SK-N-SH treated with all-trans-retinoic acid at 6 μM for 48 hours (cell line): ENCODE data around the gene PRR7.

Experiments used
- SNAI2 ChIP-seq: fragments of 250-450 bp; sonication (Bioruptor Pico); IDR thresholded peaks from 2 replicates; pipeline ENCODE4 v1.5.0; 2020; ENCODE audit warnings: mild to moderate bottlenecking, moderate library complexity
- TF ChIP-seq, protein P1 (sequence below): fragments of 250-450 bp; sonication (Bioruptor Pico); IDR thresholded peaks from 2 replicates; pipeline ENCODE4 v1.8.0; 2021; ENCODE audit warnings: low read depth, mild to moderate bottlenecking, moderate library complexity, borderline replicate concordance

DNA sequence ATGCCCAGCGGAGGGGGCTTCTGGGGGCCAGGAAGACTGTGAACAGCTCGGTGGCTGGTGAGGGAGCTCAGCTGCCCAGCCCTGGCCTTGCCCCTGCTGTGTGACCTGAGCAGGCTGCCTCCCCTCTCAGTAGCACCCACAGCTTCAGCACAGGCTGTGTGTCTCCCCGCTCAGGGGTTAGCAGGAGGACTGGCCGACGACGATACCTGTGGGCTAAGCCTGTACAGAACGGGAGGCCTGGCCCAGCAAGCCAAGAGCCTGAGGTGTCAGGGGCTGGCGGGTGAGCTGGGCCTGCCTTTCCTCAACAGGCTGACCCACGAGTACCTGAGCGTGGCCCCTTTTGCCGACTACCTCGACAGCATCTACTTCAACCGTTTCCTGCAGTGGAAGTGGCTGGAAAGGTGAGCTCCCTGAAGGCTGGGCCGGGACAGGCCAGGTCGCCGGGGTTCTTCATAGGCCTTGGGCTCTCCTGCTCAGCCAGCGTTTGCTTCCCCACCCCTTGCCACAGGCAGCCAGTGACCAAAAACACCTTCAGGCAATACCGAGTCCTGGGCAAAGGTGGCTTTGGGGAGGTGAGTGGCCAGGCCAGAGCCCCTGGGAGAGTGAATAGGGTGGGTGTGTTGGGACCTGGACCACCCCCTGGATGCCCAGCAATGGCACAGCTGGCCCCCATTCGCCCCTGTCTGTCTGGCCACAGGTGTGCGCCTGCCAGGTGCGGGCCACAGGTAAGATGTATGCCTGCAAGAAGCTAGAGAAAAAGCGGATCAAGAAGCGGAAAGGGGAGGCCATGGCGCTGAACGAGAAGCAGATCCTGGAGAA is 13.6 kb upstream of the PRR7 start:
- TF ChIP-seq, protein P1, sequence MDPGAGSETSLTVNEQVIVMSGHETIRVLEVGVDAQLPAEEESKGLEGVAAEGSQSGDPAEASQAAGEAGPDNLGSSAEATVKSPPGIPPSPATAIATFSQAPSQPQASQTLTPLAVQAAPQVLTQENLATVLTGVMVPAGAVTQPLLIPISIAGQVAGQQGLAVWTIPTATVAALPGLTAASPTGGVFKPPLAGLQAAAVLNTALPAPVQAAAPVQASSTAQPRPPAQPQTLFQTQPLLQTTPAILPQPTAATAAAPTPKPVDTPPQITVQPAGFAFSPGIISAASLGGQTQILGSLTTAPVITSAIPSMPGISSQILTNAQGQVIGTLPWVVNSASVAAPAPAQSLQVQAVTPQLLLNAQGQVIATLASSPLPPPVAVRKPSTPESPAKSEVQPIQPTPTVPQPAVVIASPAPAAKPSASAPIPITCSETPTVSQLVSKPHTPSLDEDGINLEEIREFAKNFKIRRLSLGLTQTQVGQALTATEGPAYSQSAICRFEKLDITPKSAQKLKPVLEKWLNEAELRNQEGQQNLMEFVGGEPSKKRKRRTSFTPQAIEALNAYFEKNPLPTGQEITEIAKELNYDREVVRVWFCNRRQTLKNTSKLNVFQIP (CRISPR knock-in tag), result no peak
- no peak for TF ChIP-seq SNAI2 (CRISPR knock-in tag)
